ENCODE results near the gene RSPRY1.

GRCh38 chr16:57235128-57236021 lies 49.2 kb downstream of the RSPRY1 start:
- TF ChIP-seq, protein P1, sequence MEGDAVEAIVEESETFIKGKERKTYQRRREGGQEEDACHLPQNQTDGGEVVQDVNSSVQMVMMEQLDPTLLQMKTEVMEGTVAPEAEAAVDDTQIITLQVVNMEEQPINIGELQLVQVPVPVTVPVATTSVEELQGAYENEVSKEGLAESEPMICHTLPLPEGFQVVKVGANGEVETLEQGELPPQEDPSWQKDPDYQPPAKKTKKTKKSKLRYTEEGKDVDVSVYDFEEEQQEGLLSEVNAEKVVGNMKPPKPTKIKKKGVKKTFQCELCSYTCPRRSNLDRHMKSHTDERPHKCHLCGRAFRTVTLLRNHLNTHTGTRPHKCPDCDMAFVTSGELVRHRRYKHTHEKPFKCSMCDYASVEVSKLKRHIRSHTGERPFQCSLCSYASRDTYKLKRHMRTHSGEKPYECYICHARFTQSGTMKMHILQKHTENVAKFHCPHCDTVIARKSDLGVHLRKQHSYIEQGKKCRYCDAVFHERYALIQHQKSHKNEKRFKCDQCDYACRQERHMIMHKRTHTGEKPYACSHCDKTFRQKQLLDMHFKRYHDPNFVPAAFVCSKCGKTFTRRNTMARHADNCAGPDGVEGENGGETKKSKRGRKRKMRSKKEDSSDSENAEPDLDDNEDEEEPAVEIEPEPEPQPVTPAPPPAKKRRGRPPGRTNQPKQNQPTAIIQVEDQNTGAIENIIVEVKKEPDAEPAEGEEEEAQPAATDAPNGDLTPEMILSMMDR (IDR thresholded peaks at IDR 0.05; ENCODE audit: insufficient read depth, low read depth, low read length), result no peak
- no peak for TF ChIP-seq EZH2 (IDR thresholded peaks at IDR 0.05; ENCODE audit: insufficient read depth, low read length)
